GM21737 (cell line): ENCODE data around the gene IZUMO3.
"Not testable (repeated sequence)": the region's sequence is repeated elsewhere in the genome, so short reads cannot be mapped to it uniquely, and the experiment has no call there.

Source experiments
- ATAC-seq: cut with Tn5 transposase; IDR thresholded peaks from one replicate; pipeline ENCODE4 v1.9.1; 2021; ENCODE audit warnings: mild to moderate bottlenecking, moderate library complexity; ENCODE audit not compliant: unreplicated experiment

IZUMO3 gene

GRCh38 chr9:24545847-24546522 lies at the start of gene IZUMO3:
Gene IZUMO3, minus strand, starts transcription at chr9:24545897. Its CDS starts 248 bp downstream, at chr9:24545649.
- ATAC-seq: no peak

GRCh38 chr9:24594234-24594850 lies 48.6 kb upstream of the IZUMO3 start:
- ATAC-seq: no peak

- no peak for ATAC-seq
These were observed 44.7 kb upstream of the IZUMO3 start for GRCh38 chr9:24590432-24590831.

GRCh38 chr9:24587883-24588282 lies 42.2 kb upstream of the IZUMO3 start:
- no peak for ATAC-seq

GRCh38 chr9:24582146-24583126 lies 36.7 kb upstream of the IZUMO3 start:
- no peak for ATAC-seq

- ATAC-seq: not testable (repeated sequence)
These were observed 34.3 kb upstream of the IZUMO3 start for GRCh38 chr9:24580005-24580404.

- ATAC-seq: no peak
These were observed 26.7 kb upstream of the IZUMO3 start for GRCh38 chr9:24572406-24572805.

- no peak for ATAC-seq
These were observed 16.3 kb upstream of the IZUMO3 start for GRCh38 chr9:24561957-24562356.

GRCh38 chr9:24553183-24553552 lies 7.5 kb upstream of the IZUMO3 start:
- ATAC-seq: no peak

- ATAC-seq: no peak
These were observed 7.0 kb upstream of the IZUMO3 start for GRCh38 chr9:24552526-24553182.

GRCh38 chr9:24545285-24545684 lies 412 bp downstream of the IZUMO3 start:
- ATAC-seq: no peak

- no peak for ATAC-seq
These were observed 27.2 kb downstream of the IZUMO3 start for GRCh38 chr9:24518545-24518944.

GRCh38 chr9:24516463-24516862 lies 29.2 kb downstream of the IZUMO3 start:
- ATAC-seq: no peak

- no peak for ATAC-seq
These were observed 35.8 kb downstream of the IZUMO3 start for GRCh38 chr9:24509850-24510249.

- ATAC-seq: no peak
These were observed 41.2 kb downstream of the IZUMO3 start for GRCh38 chr9:24504521-24504920.

- no peak for ATAC-seq
These were observed 43.3 kb downstream of the IZUMO3 start for GRCh38 chr9:24502206-24502937.

GRCh38 chr9:24500761-24501160 lies 44.9 kb downstream of the IZUMO3 start:
- no peak for ATAC-seq

- ATAC-seq: no peak
These were observed 47.1 kb downstream of the IZUMO3 start for GRCh38 chr9:24498632-24499031.

- ATAC-seq: no peak
These were observed 48.0 kb downstream of the IZUMO3 start for GRCh38 chr9:24497671-24498070.
